ENCODE measurements around the gene DSC1.

DNA sequence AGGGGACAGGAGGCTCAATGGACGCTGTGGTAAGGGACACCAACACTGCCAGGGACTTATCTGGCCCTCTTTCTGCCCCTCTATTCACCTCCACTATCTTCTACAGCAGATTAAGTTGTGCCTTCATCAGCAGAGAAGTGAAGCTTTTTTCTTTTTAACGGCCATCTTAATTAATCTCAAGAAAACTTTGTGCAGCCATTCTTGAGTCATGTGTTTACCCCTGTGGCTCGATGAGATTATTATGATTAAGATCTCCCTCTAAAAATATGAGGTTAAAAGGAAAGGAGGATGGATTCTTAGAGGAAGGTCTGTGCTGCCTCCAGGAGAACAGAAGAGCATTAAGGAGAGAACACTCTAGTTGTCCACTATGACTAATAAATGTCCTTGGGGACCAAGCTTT, 32.4 kb upstream of the DSC1 start:
- TF ChIP-seq, protein P1, sequence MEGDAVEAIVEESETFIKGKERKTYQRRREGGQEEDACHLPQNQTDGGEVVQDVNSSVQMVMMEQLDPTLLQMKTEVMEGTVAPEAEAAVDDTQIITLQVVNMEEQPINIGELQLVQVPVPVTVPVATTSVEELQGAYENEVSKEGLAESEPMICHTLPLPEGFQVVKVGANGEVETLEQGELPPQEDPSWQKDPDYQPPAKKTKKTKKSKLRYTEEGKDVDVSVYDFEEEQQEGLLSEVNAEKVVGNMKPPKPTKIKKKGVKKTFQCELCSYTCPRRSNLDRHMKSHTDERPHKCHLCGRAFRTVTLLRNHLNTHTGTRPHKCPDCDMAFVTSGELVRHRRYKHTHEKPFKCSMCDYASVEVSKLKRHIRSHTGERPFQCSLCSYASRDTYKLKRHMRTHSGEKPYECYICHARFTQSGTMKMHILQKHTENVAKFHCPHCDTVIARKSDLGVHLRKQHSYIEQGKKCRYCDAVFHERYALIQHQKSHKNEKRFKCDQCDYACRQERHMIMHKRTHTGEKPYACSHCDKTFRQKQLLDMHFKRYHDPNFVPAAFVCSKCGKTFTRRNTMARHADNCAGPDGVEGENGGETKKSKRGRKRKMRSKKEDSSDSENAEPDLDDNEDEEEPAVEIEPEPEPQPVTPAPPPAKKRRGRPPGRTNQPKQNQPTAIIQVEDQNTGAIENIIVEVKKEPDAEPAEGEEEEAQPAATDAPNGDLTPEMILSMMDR (IDR thresholded peaks at IDR 0.05): no peak
- TF ChIP-seq POLR2A (IDR thresholded peaks at IDR 0.05) (no peak), EP300 (IDR thresholded peaks at IDR 0.05) (no peak)
